HG02973 (cell line): ENCODE data around the gene FOXN1.
"Not testable (repeated sequence)": the region's sequence is repeated elsewhere in the genome, so short reads cannot be mapped to it uniquely, and the experiment has no call there.

ENCODE experiments used
- ATAC-seq: cut with Tn5 transposase; IDR thresholded peaks from one replicate; pipeline ENCODE4 v1.9.1; 2021; ENCODE audit warnings: moderate library complexity; ENCODE audit not compliant: unreplicated experiment

Gene FOXN1

GRCh38 chr17:28522281-28522680 lies 16.1 kb downstream of the FOXN1 start:
- ATAC-seq = not testable (repeated sequence)

GRCh38 chr17:28523186-28523585 lies 17.0 kb downstream of the FOXN1 start:
- ATAC-seq = no peak

- no peak for ATAC-seq
Measured at GRCh38 chr17:28523876-28524275, 17.7 kb downstream of the FOXN1 start.

- no peak for ATAC-seq
Measured at GRCh38 chr17:28524476-28525424, 18.6 kb downstream of the FOXN1 start.

- no peak for ATAC-seq
Measured at GRCh38 chr17:28526381-28526780, 20.2 kb downstream of the FOXN1 start.

GRCh38 chr17:28527181-28527681 lies 21.1 kb downstream of the FOXN1 start:
- ATAC-seq = no peak

GRCh38 chr17:28527859-28528258 lies 21.7 kb downstream of the FOXN1 start:
- ATAC-seq = no peak

GRCh38 chr17:28528327-28529012 lies 22.3 kb downstream of the FOXN1 start:
- ATAC-seq = no peak

- ATAC-seq = no peak
Measured at GRCh38 chr17:28529013-28529400, 22.9 kb downstream of the FOXN1 start.

- no peak for ATAC-seq
Measured at GRCh38 chr17:28530250-28530649, 24.1 kb downstream of the FOXN1 start.

GRCh38 chr17:28530926-28531325 lies 24.8 kb downstream of the FOXN1 start:
- ATAC-seq = no peak

GRCh38 chr17:28532050-28532960 lies 26.2 kb downstream of the FOXN1 start:
- no peak for ATAC-seq

- ATAC-seq = no peak
Measured at GRCh38 chr17:28533091-28533807, 27.1 kb downstream of the FOXN1 start.

GRCh38 chr17:28534740-28535375 lies 28.7 kb downstream of the FOXN1 start:
- no peak for ATAC-seq

- ATAC-seq = no peak
Measured at GRCh38 chr17:28536532-28537218, 30.5 kb downstream of the FOXN1 start.

GRCh38 chr17:28537219-28537610 lies 31.1 kb downstream of the FOXN1 start:
- no peak for ATAC-seq

GRCh38 chr17:28538296-28538895 lies 32.2 kb downstream of the FOXN1 start:
- no peak for ATAC-seq

GRCh38 chr17:28540231-28540630 lies 34.1 kb downstream of the FOXN1 start:
- ATAC-seq = no peak

- no peak for ATAC-seq
Measured at GRCh38 chr17:28541439-28541838, 35.3 kb downstream of the FOXN1 start.
